Right atrium auricular region (tissue), 2 donors: ENCODE measurements around the gene MED9. TPM values are rescaled to one million over a fixed set of nuclear protein-coding genes. Genes with fewer than 3 reads are reported as not detected.
"Not testable (repeated sequence)": the region's sequence is repeated elsewhere in the genome, so short reads cannot be mapped to it uniquely, and the experiment has no call there.

Experiments
- DNase-seq: peaks from one replicate; pipeline ENCODE4 v3.0.0-alpha.2; 2019; ENCODE audit warnings: low spot score
- H3K27ac ChIP-seq, 2 donors: fragments of 200-600 bp; sonication (generic); 1 replicate in 1 of 2; 2 replicates in 1 of 2; pipeline ENCODE4 v1.5.1; 2016 to 2019
- H3K27me3 ChIP-seq, 2 donors: fragments of 200-600 bp; sonication (generic); one replicate each; pipeline versions ENCODE4 v1.5.1 to v1.6.0; 2017 to 2019
- H3K36me3 ChIP-seq: fragments of 200-600 bp; sonication (generic); one replicate; pipeline ENCODE4 v1.5.1; 2016
- H3K4me1 ChIP-seq, 2 donors: fragments of 200-600 bp; sonication (generic); one replicate each; pipeline versions ENCODE4 v1.5.1 to v1.6.0; 2017 to 2019
- H3K4me3 ChIP-seq, 2 donors: fragments of 200-600 bp; sonication (generic); 1 replicate in 1 of 2; 2 replicates in 1 of 2; pipeline ENCODE4 v1.5.1; 2017 to 2019; ENCODE audit warnings: mild to moderate bottlenecking in 1 of 2, moderate library complexity in 1 of 2
- H3K9me3 ChIP-seq, 2 donors: fragments of 200-600 bp; sonication (generic); one replicate each; pipeline ENCODE4 v1.5.1; 2019
- CTCF ChIP-seq, 2 donors: fragments of 200-600 bp; sonication (generic); IDR thresholded peaks; one replicate each; pipeline ENCODE4 v1.5.1; 2019; ENCODE audit warnings: antibody characterized with exemption in 2 of 2
- total RNA-seq, 2 donors: library from RNA; depleted of rRNA; stranded (reverse); fragments of >200 nt; gene quantifications; one replicate each; pipeline ENCODE4 v1.1.0, GENCODE V29; 2016

MED9 gene
- 10 to 100 TPM; 36.7 to 41.0 TPM for total RNA-seq

GRCh38 chr17:17476865-17477467 lies at the start of gene MED9:
Gene MED9, plus strand, starts transcription at chr17:17477000. Its CDS starts 42 bp downstream, at chr17:17477042.
- Histone ChIP-seq H3K4me1 (peaks cover 0 to 43% of the 10 kb centered on the region in 2 donors), H3K27ac (peak within 1 kb of the TSS; percentile 84 to 94), H3K27me3 (no peaks in the 10 kb centered on the region), H3K9me3 (no peaks in the 10 kb centered on the region), H3K36me3 (no peaks in the 10 kb centered on the region), H3K4me3 (peak within 1 kb of the TSS; percentile 66 to 96)
- DNase-seq, result peak; percentile 93
- no peak for TF ChIP-seq CTCF (IDR thresholded peaks at IDR 0.05)

GRCh38 chr17:17429222-17429621 lies 47.6 kb upstream of the MED9 start:
- no peak for DNase-seq
- H3K27me3 ChIP-seq, result no peaks in the 10 kb centered on the region
- H3K9me3 ChIP-seq, result no peaks in the 10 kb centered on the region
- H3K36me3 ChIP-seq, result no peaks in the 10 kb centered on the region
- peaks cover 0 to 6% of the 10 kb centered on the region in 2 donors for H3K4me1 ChIP-seq
- TF ChIP-seq CTCF (IDR thresholded peaks at IDR 0.05), result no peak
- H3K27ac ChIP-seq, result no peak overlapping the region
- no peak overlapping the region for H3K4me3 ChIP-seq

GRCh38 chr17:17430924-17431323 lies 45.9 kb upstream of the MED9 start:
- DNase-seq, H3K4me3 ChIP-seq, H3K27ac ChIP-seq, H3K4me1 ChIP-seq, H3K9me3 ChIP-seq, H3K27me3 ChIP-seq, H3K36me3 ChIP-seq: not testable (repeated sequence)

- Histone ChIP-seq H3K36me3 (no peaks in the 10 kb centered on the region), H3K4me1 (no peaks in the 10 kb centered on the region), H3K4me3 (no peak overlapping the region), H3K27ac (no peak overlapping the region), H3K9me3 (no peaks in the 10 kb centered on the region), H3K27me3 (no peaks in the 10 kb centered on the region)
- no peak for DNase-seq
- no peak for TF ChIP-seq CTCF (IDR thresholded peaks at IDR 0.05)
Measured at GRCh38 chr17:17431605-17432004, 45.2 kb upstream of the MED9 start.

GRCh38 chr17:17433000-17433703 lies 43.6 kb upstream of the MED9 start:
- no peaks in the 10 kb centered on the region for H3K4me1 ChIP-seq
- H3K27ac ChIP-seq, result no peak overlapping the region
- no peak for TF ChIP-seq CTCF (IDR thresholded peaks at IDR 0.05)
- H3K27me3 ChIP-seq, result no peaks in the 10 kb centered on the region
- H3K9me3 ChIP-seq, result no peaks in the 10 kb centered on the region
- H3K4me3 ChIP-seq, result no peak overlapping the region
- no peaks in the 10 kb centered on the region for H3K36me3 ChIP-seq
- no peak for DNase-seq

- Histone ChIP-seq H3K27me3 (no peaks in the 10 kb centered on the region), H3K9me3 (no peaks in the 10 kb centered on the region), H3K4me3 (no peak overlapping the region), H3K36me3 (no peaks in the 10 kb centered on the region), H3K27ac (no peak overlapping the region), H3K4me1 (no peaks in the 10 kb centered on the region)
- DNase-seq, result no peak
- no peak for TF ChIP-seq CTCF (IDR thresholded peaks at IDR 0.05)
Measured at GRCh38 chr17:17434477-17434876, 42.3 kb upstream of the MED9 start.
